GM12874 (cell line): ENCODE measurements around the gene GRIK4.
A peak's percentile ranks its signal among the peaks of the same experiment; 100 is the strongest.

Experiments used
- CTCF ChIP-seq: IDR thresholded peaks from 2 replicates; pipeline ENCODE4 v1.5.1; 2011; ENCODE audit warnings: low read depth, mild to moderate bottlenecking, control low read depth, low read length, moderate library complexity; ENCODE audit not compliant: insufficient read depth

GRIK4 gene

GRCh38 chr11:120511116-120511819 lies at the start of gene GRIK4:
TSS of gene GRIK4 (plus strand) at chr11:120511748. CDS start at chr11:120660319, 148,571 bp downstream.
- peak; percentile 92 for TF ChIP-seq CTCF

- TF ChIP-seq CTCF: no peak
Observed at GRCh38 chr11:120462825-120463224, 48.7 kb upstream of the GRIK4 start.

GRCh38 chr11:120465921-120466534 lies 45.5 kb upstream of the GRIK4 start:
- no peak for TF ChIP-seq CTCF

- no peak for TF ChIP-seq CTCF
Observed at GRCh38 chr11:120467627-120468026, 43.9 kb upstream of the GRIK4 start.

GRCh38 chr11:120471131-120471530 lies 40.4 kb upstream of the GRIK4 start:
- TF ChIP-seq CTCF: no peak

- no peak for TF ChIP-seq CTCF
Observed at GRCh38 chr11:120471994-120472393, 39.6 kb upstream of the GRIK4 start.

GRCh38 chr11:120473503-120473902 lies 38.0 kb upstream of the GRIK4 start:
- no peak for TF ChIP-seq CTCF
